Endometrium (tissue), 2 donors: ENCODE data around the gene NFATC1.
A peak's percentile ranks its signal among the peaks of the same experiment; 100 is the strongest.

Experiments
- FAIRE-seq: peaks from 2 replicates; lab custom pipeline; 2012; peaks lifted over from hg19 to GRCh38; lab: Jason Lieb, UNC
- donor health status: control.
- donor health status: control.

Gene NFATC1

DNA sequence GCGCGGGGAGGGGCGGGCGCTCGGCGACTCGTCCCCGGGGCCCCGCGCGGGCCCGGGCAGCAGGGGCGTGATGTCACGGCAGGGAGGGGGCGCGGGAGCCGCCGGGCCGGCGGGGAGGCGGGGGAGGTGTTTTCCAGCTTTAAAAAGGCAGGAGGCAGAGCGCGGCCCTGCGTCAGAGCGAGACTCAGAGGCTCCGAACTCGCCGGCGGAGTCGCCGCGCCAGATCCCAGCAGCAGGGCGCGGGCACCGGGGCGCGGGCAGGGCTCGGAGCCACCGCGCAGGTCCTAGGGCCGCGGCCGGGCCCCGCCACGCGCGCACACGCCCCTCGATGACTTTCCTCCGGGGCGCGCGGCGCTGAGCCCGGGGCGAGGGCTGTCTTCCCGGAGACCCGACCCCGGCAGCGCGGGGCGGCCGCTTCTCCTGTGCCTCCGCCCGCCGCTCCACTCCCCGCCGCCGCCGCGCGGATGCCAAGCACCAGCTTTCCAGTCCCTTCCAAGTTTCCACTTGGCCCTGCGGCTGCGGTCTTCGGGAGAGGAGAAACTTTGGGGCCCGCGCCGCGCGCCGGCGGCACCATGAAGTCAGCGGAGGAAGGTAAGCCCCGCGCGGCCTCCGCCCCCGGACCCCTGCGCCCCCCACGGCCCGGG is at the start of gene NFATC1:
NFATC1 (plus strand) TSS at position 170 of the 644 bp plus-strand sequence; CDS start at position 465, 295 bp downstream.
- FAIRE-seq, result no peak

- no peak for FAIRE-seq
Measured at GRCh38 chr18:79345981-79346380, 49.7 kb upstream of the NFATC1 start.

GRCh38 chr18:79348066-79348465 is 47.7 kb upstream of the NFATC1 start:
- FAIRE-seq, result no peak

- FAIRE-seq, result no peak
Measured at GRCh38 chr18:79352432-79352831, 43.3 kb upstream of the NFATC1 start.

- no peak for FAIRE-seq
Measured at GRCh38 chr18:79353267-79353666, 42.5 kb upstream of the NFATC1 start.

GRCh38 chr18:79354350-79354749 is 41.4 kb upstream of the NFATC1 start:
- FAIRE-seq, result no peak

DNA sequence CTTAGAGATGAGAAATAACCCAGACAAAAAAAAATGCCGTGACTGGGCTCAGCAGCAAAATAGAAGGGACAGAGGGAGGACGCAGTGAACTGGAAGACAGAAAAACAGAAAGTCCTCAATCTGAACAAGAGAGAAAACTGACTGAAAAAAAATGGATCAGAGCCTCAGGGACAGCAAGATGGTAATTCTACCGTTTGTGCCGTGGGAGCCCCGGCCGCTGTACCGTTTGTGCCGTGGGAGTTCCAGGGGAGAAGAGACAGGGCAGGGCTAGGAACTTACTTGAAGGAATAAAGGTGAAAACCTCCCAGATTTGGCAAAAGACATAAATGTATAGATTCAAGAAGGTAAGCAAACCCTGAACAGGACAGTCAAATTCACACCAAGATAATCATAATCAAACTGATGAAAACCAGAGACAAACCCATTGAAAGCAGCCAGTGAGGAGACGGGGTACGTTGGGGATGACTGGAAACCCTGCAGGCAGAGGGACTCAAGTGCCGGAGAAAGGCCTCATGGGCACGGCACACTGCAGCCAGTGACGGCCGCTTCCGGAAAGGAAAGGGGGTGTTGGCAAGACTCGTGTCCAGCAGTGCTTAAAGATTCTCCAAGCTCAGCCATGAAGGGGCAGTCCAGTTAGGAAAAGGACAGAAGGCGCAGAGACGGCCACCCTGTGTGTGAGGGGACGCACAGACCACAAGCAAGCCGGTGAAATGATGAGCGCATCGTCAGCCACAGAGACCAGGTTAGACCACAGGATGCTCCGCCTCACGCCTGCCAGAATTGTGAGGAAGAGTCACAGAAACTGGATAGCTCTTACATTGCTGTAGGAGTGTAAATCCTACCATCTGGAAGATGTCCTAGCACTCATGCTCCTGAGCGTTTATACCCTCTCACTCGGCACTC is 40.0 kb upstream of the NFATC1 start:
- FAIRE-seq, result no peak

GRCh38 chr18:79356435-79356834 is 39.3 kb upstream of the NFATC1 start:
- FAIRE-seq, result no peak

- FAIRE-seq, result no peak
Measured at GRCh38 chr18:79360933-79361332, 34.8 kb upstream of the NFATC1 start.

DNA sequence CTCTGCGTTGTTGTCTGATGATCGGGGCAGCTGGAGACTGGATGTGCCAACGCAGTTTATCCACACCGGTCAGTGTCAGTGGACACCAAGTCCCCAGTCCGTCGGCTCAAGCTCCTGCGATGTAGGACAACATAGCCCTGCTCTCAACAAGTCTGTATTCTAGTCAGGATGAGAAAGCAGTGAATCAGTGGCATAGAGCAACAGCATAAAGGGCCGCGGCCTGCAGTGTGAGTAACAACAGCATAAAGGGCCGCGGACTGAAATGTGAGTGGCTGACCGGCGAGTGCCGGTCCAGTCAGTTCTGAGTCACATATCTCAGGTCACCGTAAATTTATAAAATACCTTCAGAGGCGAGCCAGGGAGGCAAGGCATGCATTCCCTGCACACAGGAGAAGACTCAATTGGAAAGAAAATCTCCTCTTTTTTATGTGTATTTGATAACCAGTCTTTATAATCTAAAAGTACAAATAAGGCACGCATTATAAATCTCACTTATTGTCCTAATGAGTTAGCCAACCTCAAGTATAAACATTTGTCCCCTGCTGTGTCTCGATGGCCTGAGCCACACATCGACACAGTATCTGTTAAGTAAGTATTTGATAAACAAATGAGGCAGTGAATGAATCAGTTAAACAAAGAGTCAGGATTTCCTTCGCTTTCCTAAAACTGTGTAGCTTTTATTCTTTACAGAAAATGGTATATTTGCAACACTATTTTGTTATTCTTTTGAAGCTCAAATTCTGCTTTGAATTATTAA is 33.8 kb upstream of the NFATC1 start:
- no peak for FAIRE-seq

DNA sequence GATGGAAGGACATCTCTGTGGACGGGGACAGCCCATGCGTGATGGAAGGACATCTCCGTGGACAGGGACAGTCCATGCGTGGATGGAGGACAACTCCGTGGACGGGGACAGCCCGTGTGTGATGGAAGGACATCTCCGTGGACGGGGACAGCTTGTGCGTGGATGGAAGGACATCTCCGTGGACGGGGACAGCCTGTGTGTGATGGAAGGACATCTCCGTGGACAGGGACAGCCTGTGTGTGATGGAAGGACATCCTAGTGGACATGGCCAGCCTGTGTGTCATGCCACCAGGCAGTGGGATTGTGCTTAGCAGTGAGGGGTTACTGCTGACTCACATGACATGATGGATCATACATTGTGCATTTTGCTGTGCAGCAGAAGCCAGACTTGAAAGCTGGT is 30.0 kb upstream of the NFATC1 start:
- FAIRE-seq, result no peak

DNA sequence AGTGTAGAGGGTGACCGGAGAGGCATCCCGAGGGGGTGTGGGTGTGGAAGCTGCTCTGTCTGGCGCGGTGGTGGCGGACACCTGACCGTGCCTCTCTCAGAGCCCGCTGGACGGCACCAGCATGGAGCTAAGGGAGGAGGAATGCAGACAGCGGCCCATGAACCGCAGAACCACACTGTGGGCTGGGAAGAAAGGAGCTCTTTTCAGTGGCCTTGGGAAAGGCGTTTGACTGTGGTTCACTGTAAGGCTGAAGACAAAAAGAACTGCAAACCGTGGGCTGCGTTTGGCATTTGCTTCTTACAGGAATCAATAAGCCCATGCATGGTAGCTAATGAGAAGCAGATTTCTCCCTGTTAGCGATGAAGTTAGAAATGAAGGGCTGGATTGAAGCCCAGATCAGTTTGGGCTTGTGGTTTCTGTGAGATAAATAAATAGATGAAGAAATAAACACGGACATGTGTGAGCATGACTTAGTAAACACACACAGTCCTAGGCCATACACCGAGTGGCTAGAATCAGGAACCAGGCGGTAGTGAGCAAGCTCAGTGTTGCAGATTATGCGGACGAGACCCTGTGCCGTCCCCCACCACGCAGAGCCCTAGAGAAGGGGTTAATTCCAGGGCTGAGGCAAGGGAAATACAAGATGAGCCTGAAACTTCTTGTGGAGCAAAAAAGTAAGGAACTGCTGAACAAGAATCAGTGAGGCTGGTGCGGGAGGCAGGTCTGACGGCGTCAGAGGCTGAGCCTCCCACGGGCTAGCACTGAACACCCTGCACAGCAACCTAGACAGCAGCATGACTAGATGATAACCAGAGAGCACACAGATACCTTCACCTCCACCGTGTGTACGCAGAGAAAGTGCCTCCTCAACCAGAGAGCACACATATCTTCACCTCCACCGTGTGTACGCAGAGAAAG is 29.3 kb upstream of the NFATC1 start:
- FAIRE-seq, result peak; percentile 96

- no peak for FAIRE-seq
Measured at GRCh38 chr18:79367480-79367879, 28.2 kb upstream of the NFATC1 start.

DNA sequence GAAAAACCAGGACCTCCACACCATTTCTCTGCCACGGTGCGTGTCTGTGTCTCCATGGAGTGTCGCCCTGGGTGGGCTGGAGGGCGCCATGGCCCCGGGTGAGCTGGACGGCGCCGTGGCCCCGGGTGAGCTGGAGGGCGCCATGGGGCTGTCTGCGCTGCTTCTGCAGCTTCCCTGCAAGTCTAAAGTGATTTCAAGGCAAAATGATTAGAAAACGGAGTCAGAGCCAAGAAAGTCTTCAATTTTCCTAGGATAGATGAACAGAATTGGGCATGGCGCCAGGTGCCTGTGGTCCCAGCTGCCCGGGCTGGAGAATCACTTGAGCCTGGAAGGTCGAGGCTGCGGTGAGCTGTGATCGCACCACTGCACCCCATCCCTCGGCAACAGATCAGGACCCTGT is 27.7 kb upstream of the NFATC1 start:
- FAIRE-seq, result no peak

DNA sequence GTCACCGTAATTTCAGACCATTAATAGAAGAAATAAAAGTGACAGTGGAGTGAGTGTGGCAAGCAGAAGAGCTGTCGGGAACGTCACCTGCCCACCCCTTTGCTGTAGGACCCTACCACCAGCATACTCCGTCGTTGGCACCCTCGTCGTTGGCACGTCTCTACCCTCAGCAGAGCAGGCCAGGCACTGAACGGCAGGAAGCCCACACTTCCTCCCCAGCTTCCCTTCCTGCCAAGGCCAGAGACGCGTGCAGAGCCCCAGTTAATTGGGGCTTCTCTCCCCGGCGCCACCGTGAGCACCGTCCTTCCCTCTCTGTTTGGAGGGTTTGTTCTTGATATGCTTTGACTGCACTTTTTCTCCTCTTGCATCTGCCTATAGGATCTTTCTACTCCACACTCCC is 27.0 kb upstream of the NFATC1 start:
- no peak for FAIRE-seq

- FAIRE-seq, result no peak
Measured at GRCh38 chr18:79371561-79372121, 24.1 kb upstream of the NFATC1 start.

GRCh38 chr18:79372461-79372860 is 23.3 kb upstream of the NFATC1 start:
- FAIRE-seq, result no peak

GRCh38 chr18:79372991-79373390 is 22.7 kb upstream of the NFATC1 start:
- FAIRE-seq, result no peak

DNA sequence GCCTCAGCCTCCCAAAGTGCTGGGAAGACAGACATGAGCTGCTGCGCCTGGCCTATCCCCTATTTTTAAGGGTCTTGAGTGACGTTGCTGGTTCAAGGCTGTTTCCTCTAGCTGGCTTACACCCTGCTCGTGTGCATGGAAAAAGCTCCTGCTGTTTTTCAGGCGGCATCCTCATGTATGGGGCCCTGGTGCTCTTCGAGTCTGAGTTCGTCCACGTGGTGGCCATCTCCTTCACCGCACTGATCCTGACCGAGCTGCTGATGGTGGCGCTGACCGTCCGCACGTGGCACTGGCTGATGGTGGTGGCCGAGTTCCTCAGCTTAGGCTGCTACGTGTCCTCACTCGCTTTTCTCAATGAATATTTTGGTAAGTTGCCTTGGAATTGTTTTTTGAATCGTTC is 22.0 kb upstream of the NFATC1 start:
- no peak for FAIRE-seq

DNA sequence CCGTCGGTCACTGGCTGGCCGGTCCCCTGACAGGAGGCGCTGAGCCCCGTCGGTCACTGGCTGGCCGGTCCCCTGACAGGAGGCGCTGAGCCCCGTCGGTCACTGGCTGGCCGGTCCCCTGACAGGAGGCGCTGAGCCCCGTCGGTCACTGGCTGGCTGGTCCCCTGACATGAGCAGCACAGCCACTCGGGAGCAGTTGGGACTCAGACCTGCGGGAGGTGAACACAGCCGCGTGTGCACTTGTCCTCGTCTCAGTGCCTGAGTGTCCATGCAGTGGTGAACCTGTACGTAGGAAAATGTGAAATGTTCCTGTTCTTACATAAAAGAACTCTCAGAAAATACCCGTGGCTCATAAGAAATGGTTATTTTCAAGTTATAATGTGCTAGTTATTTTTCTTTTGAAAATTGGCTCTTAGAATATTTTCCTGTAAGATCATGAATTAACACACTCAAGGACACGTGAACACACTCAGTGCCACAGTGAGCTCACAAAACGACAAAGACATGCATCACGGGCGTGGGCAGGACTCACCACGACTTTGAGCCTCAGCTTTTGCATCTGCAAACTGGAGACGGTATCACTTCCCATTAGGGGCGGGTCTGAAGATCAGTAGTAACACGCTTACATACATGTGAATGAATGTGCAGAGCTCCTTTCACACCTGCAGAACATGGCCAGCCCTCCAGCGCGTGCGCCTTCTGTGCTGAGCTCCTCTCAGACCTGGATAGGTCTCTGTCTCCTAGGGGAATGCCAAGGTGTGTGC is 21.1 kb upstream of the NFATC1 start:
- no peak for FAIRE-seq
